ENCODE measurements around the gene MBD3L1. TPM values are rescaled to one million over a fixed set of nuclear protein-coding genes. Genes with fewer than 3 reads are reported as not detected.

The MBD3L1 gene
- not detected in 5 replicates for total RNA-seq (2022; extraction: Qiagen RNA extraction)

GRCh38 chr19:8832132-8833021 is at the start of gene MBD3L1, which contains the start of gene ZNF558:
Gene MBD3L1 (plus strand): TSS chr19:8832377. CDS start chr19:8842679, 10,302 bp downstream.
Gene ZNF558 (minus strand): TSS chr19:8832304. CDS start chr19:8822659, 9,645 bp downstream.

Other genes with a start within 250 kb of the MBD3L1 start
- gene ADAMTS10, start 221.7 kb upstream of the MBD3L1 start, total RNA-seq (2022; extraction: Qiagen RNA extraction), result 11.0 to 13.5 TPM (median 11.4 TPM) in 5 replicates
- not detected in 5 replicates for gene NFILZ, start 201.7 kb upstream of the MBD3L1 start, total RNA-seq (2022; extraction: Qiagen RNA extraction)
- not detected in 5 replicates for gene ACTL9, start 133.6 kb upstream of the MBD3L1 start, total RNA-seq (2022; extraction: Qiagen RNA extraction)
- not detected in 5 replicates for gene OR2Z1, start 110.7 kb upstream of the MBD3L1 start, total RNA-seq (2022; extraction: Qiagen RNA extraction)
- gene ZNF558, start 73 bp upstream of the MBD3L1 start, total RNA-seq (2022; extraction: Qiagen RNA extraction), result 6.2 to 7.2 TPM (median 7.1 TPM) in 5 replicates
- 0.02 to 0.03 TPM (median 0.02 TPM) in 5 replicates for gene MUC16, start 178.0 kb downstream of the MBD3L1 start, total RNA-seq (2022; extraction: Qiagen RNA extraction)